Measurements from ENCODE around the gene HMBS.
"Not testable (repeated sequence)": the region's sequence is repeated elsewhere in the genome, so short reads cannot be mapped to it uniquely, and the experiment has no call there.

HMBS gene

DNA sequence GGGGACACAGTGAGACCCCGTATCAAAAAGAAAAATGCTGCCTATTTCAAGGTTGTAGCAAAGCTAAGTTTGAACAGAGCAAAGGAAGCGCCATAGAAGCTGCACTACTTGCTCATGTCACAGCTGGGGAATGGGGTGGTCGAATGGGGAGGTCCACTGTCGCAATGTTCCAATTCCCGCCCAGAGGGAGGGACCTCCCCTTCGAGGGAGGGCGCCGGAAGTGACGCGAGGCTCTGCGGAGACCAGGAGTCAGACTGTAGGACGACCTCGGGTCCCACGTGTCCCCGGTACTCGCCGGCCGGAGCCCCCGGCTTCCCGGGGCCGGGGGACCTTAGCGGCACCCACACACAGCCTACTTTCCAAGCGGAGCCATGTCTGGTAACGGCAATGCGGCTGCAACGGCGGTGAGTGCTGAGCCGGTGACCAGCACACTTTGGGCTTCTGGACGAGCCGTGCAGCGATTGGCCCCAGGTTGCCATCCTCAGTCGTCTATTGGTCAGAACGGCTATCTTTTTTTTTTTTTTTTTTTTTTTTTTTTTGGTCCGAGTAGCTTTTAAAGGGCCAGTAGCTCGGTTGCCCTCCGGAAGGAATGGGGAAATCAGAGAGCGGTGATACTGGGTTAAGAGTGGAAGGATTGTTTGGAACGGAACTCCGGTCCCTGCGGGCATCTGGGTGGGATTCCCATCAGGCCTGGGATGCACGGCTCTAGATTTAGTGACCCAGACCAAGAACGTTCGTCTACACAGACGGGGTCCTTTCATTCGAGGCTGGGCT, at the start of gene HMBS:
Gene HMBS, plus strand, starts transcription at position 219 of the 774 bp plus-strand sequence. Its CDS starts 153 bp downstream, at position 372.
- DNase-seq (ENCODE audit: low read depth) = peak; percentile 99
- Histone ChIP-seq H3K4me1 (ENCODE audit: control insufficient read depth, insufficient read depth, low read length) (peaks cover 12% of the 10 kb centered on the region), H3K9ac (ENCODE audit: low read length) (peak within 1 kb of the TSS; percentile 91), H3K9me3 (ENCODE audit: control insufficient read depth, low read length) (no peaks in the 10 kb centered on the region), H3K36me3 (ENCODE audit: control insufficient read depth, insufficient read depth, low read length, severe bottlenecking) (peaks cover 27% of the 10 kb centered on the region), H3K4me3 (ENCODE audit: low read length) (peak within 1 kb of the TSS; percentile 97), H3K27me3 (replicated peaks; ENCODE audit: control insufficient read depth, insufficient read depth, low read length) (no peaks in the 10 kb centered on the region)

DNA sequence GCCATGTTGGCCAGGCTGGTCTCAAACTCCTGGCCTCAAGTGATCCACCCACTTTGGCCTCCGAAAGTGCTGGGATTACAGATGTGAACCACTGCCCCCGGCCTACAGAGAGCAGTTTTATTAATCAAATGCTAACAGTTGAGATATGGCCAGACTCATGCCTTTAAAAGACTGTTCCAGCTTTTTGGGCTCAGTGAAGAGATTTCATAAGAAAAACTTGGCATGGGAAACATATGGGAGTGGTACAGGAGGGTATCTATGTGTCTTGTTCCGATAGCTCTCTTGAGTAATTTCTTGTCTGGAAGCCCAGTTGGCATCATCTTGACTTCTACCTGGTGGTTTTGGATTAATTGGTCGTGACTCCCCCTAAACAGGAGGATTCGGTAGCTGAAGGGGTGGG, 45.8 kb upstream of the HMBS start:
- no peaks in the 10 kb centered on the region for H3K27me3 ChIP-seq (replicated peaks; ENCODE audit: control insufficient read depth, insufficient read depth, low read length)
- no peak overlapping the region for H3K4me3 ChIP-seq (ENCODE audit: low read length)
- H3K4me1 ChIP-seq (ENCODE audit: control insufficient read depth, insufficient read depth, low read length) = no peaks in the 10 kb centered on the region
- H3K9ac ChIP-seq (ENCODE audit: low read length) = no peak overlapping the region
- no peak for DNase-seq (ENCODE audit: low read depth)
- no peaks in the 10 kb centered on the region for H3K36me3 ChIP-seq (ENCODE audit: control insufficient read depth, insufficient read depth, low read length, severe bottlenecking)
- no peaks in the 10 kb centered on the region for H3K9me3 ChIP-seq (ENCODE audit: control insufficient read depth, low read length)

DNA sequence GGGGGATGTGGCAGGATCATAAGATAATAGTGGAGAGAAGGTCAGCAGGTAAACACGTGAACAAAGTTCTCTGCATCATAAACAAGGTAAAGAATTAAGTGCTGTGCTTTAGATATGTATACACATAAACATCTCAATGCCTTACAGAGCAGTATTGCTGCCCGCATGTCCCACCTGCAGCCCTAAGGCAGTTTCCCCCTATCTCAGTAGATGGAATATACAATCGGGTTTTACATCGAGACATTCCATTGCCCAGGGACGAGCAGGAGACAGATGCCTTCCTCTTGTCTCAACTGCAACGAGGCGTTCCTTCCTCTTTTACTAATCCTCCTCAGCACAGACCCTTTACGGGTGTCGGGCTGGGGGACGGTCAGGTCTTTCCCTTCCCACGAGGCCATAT, 45.2 kb upstream of the HMBS start:
- H3K9ac ChIP-seq (ENCODE audit: low read length); DNase-seq (ENCODE audit: low read depth); H3K36me3 ChIP-seq (ENCODE audit: control insufficient read depth, insufficient read depth, low read length, severe bottlenecking); H3K4me3 ChIP-seq (ENCODE audit: low read length); H3K27me3 ChIP-seq (replicated peaks; ENCODE audit: control insufficient read depth, insufficient read depth, low read length); H3K4me1 ChIP-seq (ENCODE audit: control insufficient read depth, insufficient read depth, low read length); H3K9me3 ChIP-seq (ENCODE audit: control insufficient read depth, low read length): not testable (repeated sequence)

DNA sequence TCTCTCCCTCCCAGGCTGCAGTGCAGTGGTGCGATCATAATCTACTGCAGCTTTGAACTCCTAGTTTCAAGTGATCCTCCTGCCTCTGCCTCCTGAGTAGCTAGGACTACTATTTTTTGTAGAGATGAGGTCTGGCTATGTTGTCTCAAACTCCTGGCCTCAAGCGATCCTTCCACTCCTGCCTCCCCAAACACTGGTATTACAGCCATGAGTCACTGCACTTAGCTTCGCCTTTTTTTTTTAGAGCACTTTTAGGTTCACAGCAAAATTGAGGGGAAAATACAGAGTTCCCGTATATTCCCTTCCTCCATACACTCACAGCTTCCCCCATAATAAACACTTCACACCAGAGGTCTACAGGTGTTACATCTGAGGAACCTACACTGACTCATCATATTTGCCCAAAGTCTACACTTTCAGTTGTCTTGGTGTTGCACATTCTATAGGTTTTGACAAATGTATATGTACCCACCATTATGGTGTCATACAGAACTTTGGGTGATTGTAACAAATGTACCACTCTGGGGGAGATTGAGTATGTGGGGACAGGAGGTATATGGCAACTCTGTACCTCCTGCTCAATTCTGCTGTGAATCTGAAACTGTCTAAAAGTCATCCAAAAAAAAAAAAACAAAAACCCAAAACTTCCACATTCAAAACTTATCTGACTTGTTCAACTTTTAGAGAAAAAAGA, 42.7 kb upstream of the HMBS start:
- Histone ChIP-seq H3K9ac (ENCODE audit: low read length) (no peak overlapping the region), H3K9me3 (ENCODE audit: control insufficient read depth, low read length) (no peaks in the 10 kb centered on the region), H3K4me1 (ENCODE audit: control insufficient read depth, insufficient read depth, low read length) (no peaks in the 10 kb centered on the region), H3K36me3 (ENCODE audit: control insufficient read depth, insufficient read depth, low read length, severe bottlenecking) (peaks cover 23% of the 10 kb centered on the region), H3K4me3 (ENCODE audit: low read length) (no peak overlapping the region), H3K27me3 (replicated peaks; ENCODE audit: control insufficient read depth, insufficient read depth, low read length) (no peaks in the 10 kb centered on the region)
- DNase-seq (ENCODE audit: low read depth) = no peak

DNA sequence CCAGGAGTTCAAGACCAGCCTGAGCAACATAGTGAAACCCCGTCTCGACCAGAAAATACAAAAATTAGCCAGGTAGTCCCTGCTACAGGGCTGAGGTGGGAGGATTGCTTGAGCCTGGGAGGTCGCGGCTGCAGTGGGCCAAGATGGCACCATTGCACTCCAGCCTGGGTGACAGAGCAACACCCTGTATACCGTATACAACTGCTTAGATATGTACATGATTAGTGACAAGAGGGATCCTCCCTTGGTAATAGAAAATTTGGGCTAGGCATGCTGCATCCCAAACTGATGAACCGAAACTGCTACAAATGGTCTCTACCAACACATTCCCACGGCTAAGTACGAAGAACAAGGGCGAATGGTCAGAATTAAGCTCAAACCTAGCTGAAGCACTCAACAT, 41.8 kb upstream of the HMBS start:
- H3K27me3 ChIP-seq (replicated peaks; ENCODE audit: control insufficient read depth, insufficient read depth, low read length) = no peaks in the 10 kb centered on the region
- H3K4me3 ChIP-seq (ENCODE audit: low read length) = no peak overlapping the region
- DNase-seq (ENCODE audit: low read depth) = no peak
- no peak overlapping the region for H3K9ac ChIP-seq (ENCODE audit: low read length)
- H3K4me1 ChIP-seq (ENCODE audit: control insufficient read depth, insufficient read depth, low read length) = no peaks in the 10 kb centered on the region
- peaks cover 33% of the 10 kb centered on the region for H3K36me3 ChIP-seq (ENCODE audit: control insufficient read depth, insufficient read depth, low read length, severe bottlenecking)
- H3K9me3 ChIP-seq (ENCODE audit: control insufficient read depth, low read length) = no peaks in the 10 kb centered on the region

DNA sequence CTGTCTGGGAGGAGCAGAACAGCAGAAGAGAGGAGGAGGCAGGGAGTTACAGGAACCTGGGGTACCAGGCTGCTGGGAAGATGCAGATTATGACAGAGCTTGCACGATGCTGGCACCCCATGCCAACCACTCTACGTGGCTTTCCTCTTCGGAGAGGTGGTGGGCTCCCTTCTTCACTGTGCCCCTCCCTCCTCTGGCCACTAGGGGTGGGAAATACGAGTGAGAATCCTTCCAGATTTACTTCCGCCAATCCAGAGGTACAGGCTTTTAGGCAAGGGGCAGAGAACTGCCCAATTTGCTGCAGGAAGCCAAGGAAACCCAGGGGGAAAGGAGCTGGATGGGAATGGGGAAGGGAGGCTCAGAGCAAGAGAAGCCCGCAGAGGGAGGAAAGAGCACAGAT, 40.0 kb upstream of the HMBS start:
- no peaks in the 10 kb centered on the region for H3K9me3 ChIP-seq (ENCODE audit: control insufficient read depth, low read length)
- H3K9ac ChIP-seq (ENCODE audit: low read length) = no peak overlapping the region
- H3K4me1 ChIP-seq (ENCODE audit: control insufficient read depth, insufficient read depth, low read length) = no peaks in the 10 kb centered on the region
- peaks cover 51% of the 10 kb centered on the region for H3K36me3 ChIP-seq (ENCODE audit: control insufficient read depth, insufficient read depth, low read length, severe bottlenecking)
- no peak overlapping the region for H3K4me3 ChIP-seq (ENCODE audit: low read length)
- H3K27me3 ChIP-seq (replicated peaks; ENCODE audit: control insufficient read depth, insufficient read depth, low read length) = no peaks in the 10 kb centered on the region
- no peak for DNase-seq (ENCODE audit: low read depth)

DNA sequence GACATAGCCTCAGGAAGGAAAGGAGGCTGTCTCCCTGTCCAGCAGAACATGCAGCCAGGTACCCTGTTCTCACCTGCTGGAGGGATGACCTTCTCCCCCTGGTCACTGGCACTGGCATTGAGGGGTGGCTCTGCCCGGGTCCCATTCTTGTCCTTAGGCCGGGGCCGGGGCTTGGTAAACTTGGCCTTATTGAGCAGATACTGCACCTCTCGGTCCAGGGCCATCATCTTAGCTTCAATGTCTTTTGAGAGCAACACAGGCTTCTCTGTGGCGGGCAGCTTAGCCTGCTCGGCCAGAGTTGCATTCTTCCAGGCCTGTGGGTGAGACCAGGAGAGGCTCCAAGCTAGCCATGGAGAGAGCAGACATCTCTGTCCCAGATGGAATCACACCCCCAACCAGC, 38.2 kb upstream of the HMBS start:
- Histone ChIP-seq H3K4me1 (ENCODE audit: control insufficient read depth, insufficient read depth, low read length) (no peaks in the 10 kb centered on the region), H3K9me3 (ENCODE audit: control insufficient read depth, low read length) (no peaks in the 10 kb centered on the region), H3K9ac (ENCODE audit: low read length) (no peak overlapping the region), H3K27me3 (replicated peaks; ENCODE audit: control insufficient read depth, insufficient read depth, low read length) (no peaks in the 10 kb centered on the region), H3K36me3 (ENCODE audit: control insufficient read depth, insufficient read depth, low read length, severe bottlenecking) (peaks cover 66% of the 10 kb centered on the region), H3K4me3 (ENCODE audit: low read length) (no peak overlapping the region)
- no peak for DNase-seq (ENCODE audit: low read depth)

DNA sequence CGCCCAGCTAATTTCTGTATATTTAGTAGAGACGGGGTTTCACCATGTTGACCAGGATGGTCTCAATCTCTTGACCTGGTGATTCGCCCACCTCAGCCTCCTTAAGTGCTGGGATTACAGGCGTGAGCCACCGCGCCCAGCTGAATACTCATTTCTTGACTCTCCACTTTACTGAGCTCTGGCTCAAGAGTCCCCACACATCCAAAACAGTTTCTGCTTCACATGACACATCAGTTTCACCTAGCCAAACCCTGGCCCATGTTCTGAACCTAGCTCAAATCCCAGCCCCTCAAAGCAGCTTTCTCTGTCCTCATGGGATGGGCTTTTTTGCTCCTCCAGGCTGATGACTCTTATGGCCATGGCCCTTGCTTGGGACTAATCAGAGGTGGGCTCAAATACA, 37.5 kb upstream of the HMBS start:
- no peak for DNase-seq (ENCODE audit: low read depth)
- Histone ChIP-seq H3K36me3 (ENCODE audit: control insufficient read depth, insufficient read depth, low read length, severe bottlenecking) (peaks cover 73% of the 10 kb centered on the region), H3K27me3 (replicated peaks; ENCODE audit: control insufficient read depth, insufficient read depth, low read length) (no peaks in the 10 kb centered on the region), H3K4me1 (ENCODE audit: control insufficient read depth, insufficient read depth, low read length) (no peaks in the 10 kb centered on the region), H3K4me3 (ENCODE audit: low read length) (no peak overlapping the region), H3K9me3 (ENCODE audit: control insufficient read depth, low read length) (no peaks in the 10 kb centered on the region), H3K9ac (ENCODE audit: low read length) (no peak overlapping the region)

DNA sequence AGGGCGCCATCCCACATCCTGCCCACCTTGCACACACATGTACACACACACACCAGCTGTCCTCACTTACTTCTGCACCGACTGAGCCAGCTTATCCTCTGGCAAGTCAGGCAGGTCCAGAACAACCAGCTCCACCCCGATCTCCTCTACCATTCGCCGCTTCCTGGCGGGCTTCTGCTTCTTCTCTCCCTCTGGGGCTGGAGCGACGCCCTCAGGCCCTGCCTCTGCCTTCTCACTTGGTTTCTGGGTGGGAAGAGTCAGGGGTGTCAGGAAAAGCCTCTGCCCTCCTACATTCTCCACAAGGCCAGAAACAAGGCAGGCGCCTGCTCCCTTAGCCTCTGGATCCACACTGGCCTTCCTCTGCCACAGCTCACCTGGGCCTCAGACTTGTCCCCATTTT, 36.0 kb upstream of the HMBS start:
- H3K4me3 ChIP-seq (ENCODE audit: low read length) = no peak overlapping the region

DNA sequence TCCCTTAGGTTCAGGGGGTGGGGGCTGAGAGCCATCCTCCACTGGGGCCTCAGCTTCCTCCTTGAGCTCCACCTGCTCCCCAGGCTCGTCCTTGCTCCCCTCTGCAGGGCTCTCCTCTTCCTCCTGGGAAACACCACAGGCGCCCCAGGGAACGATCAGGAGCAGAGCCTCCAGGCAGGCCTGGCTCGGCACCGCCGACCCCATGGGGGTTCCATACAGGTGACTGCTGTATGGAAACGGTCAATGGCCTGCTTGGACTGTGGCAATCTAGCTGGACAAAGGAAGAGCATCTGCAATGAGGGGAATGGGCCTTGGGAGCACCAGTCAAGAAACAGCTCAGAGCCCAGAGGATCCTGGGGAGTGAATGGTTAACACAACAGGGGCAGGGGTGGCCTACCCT, 35.6 kb upstream of the HMBS start:
- no peak for DNase-seq (ENCODE audit: low read depth)
- H3K36me3 ChIP-seq (ENCODE audit: control insufficient read depth, insufficient read depth, low read length, severe bottlenecking) = peaks cover 92% of the 10 kb centered on the region
- H3K27me3 ChIP-seq (replicated peaks; ENCODE audit: control insufficient read depth, insufficient read depth, low read length) = no peaks in the 10 kb centered on the region

More for the DNA sequence above, 36.0 kb upstream of the HMBS start:
- DNase-seq (ENCODE audit: low read depth) = no peak
- Histone ChIP-seq H3K9ac (ENCODE audit: low read length) (no peak overlapping the region), H3K27me3 (replicated peaks; ENCODE audit: control insufficient read depth, insufficient read depth, low read length) (no peaks in the 10 kb centered on the region), H3K4me1 (ENCODE audit: control insufficient read depth, insufficient read depth, low read length) (no peaks in the 10 kb centered on the region), H3K9me3 (ENCODE audit: control insufficient read depth, low read length) (no peaks in the 10 kb centered on the region), H3K36me3 (ENCODE audit: control insufficient read depth, insufficient read depth, low read length, severe bottlenecking) (peaks cover 88% of the 10 kb centered on the region)

DNA sequence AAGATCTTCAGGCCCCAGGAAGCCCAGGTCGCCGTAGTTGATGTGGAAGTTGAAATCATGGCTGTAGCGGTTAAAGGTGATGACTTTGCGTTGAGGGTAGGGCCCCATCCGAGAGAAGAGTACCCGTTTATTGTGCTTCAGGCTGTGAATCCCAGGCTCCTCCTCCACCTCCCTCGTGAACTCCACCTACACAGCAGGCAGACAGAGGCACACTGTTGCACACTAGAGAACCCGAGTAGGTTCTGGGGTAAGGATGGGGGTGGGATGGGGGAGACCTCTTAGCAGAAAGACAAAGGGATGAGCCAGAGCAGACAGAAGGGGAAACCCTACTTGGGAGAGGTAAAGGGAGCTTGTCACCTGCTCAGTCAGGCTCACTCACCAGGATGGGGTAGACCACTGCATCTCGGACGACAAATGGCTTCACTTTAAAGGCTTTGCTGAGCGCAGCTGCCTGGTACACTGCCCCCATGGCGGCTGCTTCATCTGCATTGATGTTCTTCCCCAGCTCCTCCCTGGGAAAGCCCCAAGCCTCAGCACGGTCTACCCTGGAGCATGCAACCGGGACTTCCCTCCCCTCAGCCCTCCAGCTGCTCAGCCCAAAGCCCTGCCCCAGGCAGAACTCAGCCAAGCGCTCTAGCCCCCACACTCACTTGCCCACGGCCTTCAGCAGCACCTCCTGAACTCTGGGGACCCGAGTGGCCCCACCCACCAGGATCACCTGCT, 33.1 kb upstream of the HMBS start:
- DNase-seq (ENCODE audit: low read depth) = no peak
- peaks cover 84% of the 10 kb centered on the region for H3K36me3 ChIP-seq (ENCODE audit: control insufficient read depth, insufficient read depth, low read length, severe bottlenecking)
- no peak overlapping the region for H3K4me3 ChIP-seq (ENCODE audit: low read length)
- H3K27me3 ChIP-seq (replicated peaks; ENCODE audit: control insufficient read depth, insufficient read depth, low read length) = no peaks in the 10 kb centered on the region
- H3K4me1 ChIP-seq (ENCODE audit: control insufficient read depth, insufficient read depth, low read length) = peaks cover 9% of the 10 kb centered on the region
- H3K9me3 ChIP-seq (ENCODE audit: control insufficient read depth, low read length) = no peaks in the 10 kb centered on the region
- H3K9ac ChIP-seq (ENCODE audit: low read length) = no peak overlapping the region

More for the DNA sequence above, 35.6 kb upstream of the HMBS start:
- H3K4me3 ChIP-seq (ENCODE audit: low read length) = no peak overlapping the region
- no peaks in the 10 kb centered on the region for H3K9me3 ChIP-seq (ENCODE audit: control insufficient read depth, low read length)
- no peaks in the 10 kb centered on the region for H3K4me1 ChIP-seq (ENCODE audit: control insufficient read depth, insufficient read depth, low read length)
- H3K9ac ChIP-seq (ENCODE audit: low read length) = no peak overlapping the region

Measured in adipocyte (in vitro differentiated cells).